Endodermal cell (in vitro differentiated cells): ENCODE measurements around the gene AGRN. TPM values are rescaled to one million over a fixed set of nuclear protein-coding genes. Genes with fewer than 3 reads are reported as not detected.

Source experiments
- DNase-seq: peaks from one replicate; pipeline ENCODE4 v3.0.0-alpha.2; 2017
- H3K27ac ChIP-seq: 2 replicates; pipeline ENCODE4 v1.5.1; 2013; ENCODE audit warnings: mild to moderate bottlenecking, low read depth, low read length, moderate library complexity
- H3K27me3 ChIP-seq: 2 replicates; pipeline ENCODE4 v1.6.1; 2013; ENCODE audit warnings: mild to moderate bottlenecking, low read length, moderate library complexity; ENCODE audit not compliant: insufficient read depth, control insufficient read depth, poor library complexity, severe bottlenecking
- H3K36me3 ChIP-seq: 2 replicates; pipeline ENCODE4 v1.7.0; 2013; ENCODE audit warnings: mild to moderate bottlenecking, low read length, moderate library complexity; ENCODE audit not compliant: control insufficient read depth, insufficient read depth
- H3K4me1 ChIP-seq: one replicate; pipeline ENCODE4 v1.7.0; 2013; ENCODE audit warnings: low read length; ENCODE audit not compliant: control insufficient read depth, insufficient read depth
- H3K4me3 ChIP-seq: 2 replicates; pipeline ENCODE4 v1.5.1; 2013; ENCODE audit warnings: mild to moderate bottlenecking, low read length, moderate library complexity
- H3K9ac ChIP-seq: 2 replicates; pipeline ENCODE4 v1.6.1; 2013; ENCODE audit warnings: mild to moderate bottlenecking, low read length, moderate library complexity; ENCODE audit not compliant: poor library complexity, severe bottlenecking; ENCODE audit errors: extremely low read depth
- H3K9me3 ChIP-seq: 2 replicates; pipeline ENCODE4 v1.6.1; 2013; ENCODE audit warnings: mild to moderate bottlenecking, low read length, moderate library complexity; ENCODE audit not compliant: control insufficient read depth
- H3K27ac Mint-ChIP-seq: 2 replicates; pipeline ENCODE4 v1.8.0; 2020; ENCODE audit warnings: mixed read lengths
- H3K27me3 Mint-ChIP-seq: 2 replicates; pipeline ENCODE4 v1.8.0; 2021; ENCODE audit warnings: mild to moderate bottlenecking, mixed read lengths; ENCODE audit not compliant: insufficient read depth
- H3K36me3 Mint-ChIP-seq: 2 replicates; pipeline ENCODE4 v1.8.0; 2020; ENCODE audit warnings: low read depth, mixed read lengths
- H3K4me1 Mint-ChIP-seq: 2 replicates; pipeline ENCODE4 v1.8.0; 2020; ENCODE audit warnings: mixed read lengths
- H3K4me3 Mint-ChIP-seq: 2 replicates; pipeline ENCODE4 v1.8.0; 2020; ENCODE audit warnings: mild to moderate bottlenecking, moderate library complexity, mixed read lengths
- H3K9me3 Mint-ChIP-seq: 2 replicates; pipeline ENCODE4 v1.8.0; 2020; ENCODE audit warnings: mild to moderate bottlenecking, mixed read lengths
- CTCF ChIP-seq: fragments of 200-600 bp; sonication (generic); conservative IDR thresholded peaks from 2 replicates; pipeline ENCODE4 v1.5.0; 2021; ENCODE audit warnings: antibody characterized with exemption, mild to moderate bottlenecking
- WGBS, 2 experiments: methylation state at CpG; one replicate each; pipeline versions ENCODE4 v1.1.5 to v1.1.7; 2013; ENCODE audit warnings: missing lambda C conversion rate in 2 of 2, mixed read lengths in 1 of 2; ENCODE audit not compliant: insufficient coverage in 1 of 2, insufficient read length in 1 of 2; 5-methylcytosine and 5-hydroxymethylcytosine counted together
- total RNA-seq, 2 donors: library from RNA; stranded (reverse); fragmentation: NEBNext Ultra II Directional in 1 of 2; extraction: Animal tissue kit (Norgen Biotek cat#: 25700) in 1 of 2; gene quantifications; 2 replicates in 1 of 2; 3 replicates in 1 of 2; pipeline ENCODE4 v1.2.1, GENCODE V29; 2021

The AGRN gene
- total RNA-seq, 2 donors from 2014 or later = 269 to 288 TPM

GRCh38 chr1:1051127-1051810 lies 31.3 kb downstream of the AGRN start:
- Histone ChIP-seq H3K27ac (no peak overlapping the region), H3K4me1 (no peaks in the 10 kb centered on the region), H3K27me3 (no peaks in the 10 kb centered on the region), H3K36me3 (peaks cover 36% of the 10 kb centered on the region), H3K4me3 (no peak overlapping the region), H3K9me3 (no peaks in the 10 kb centered on the region), H3K9ac (no peak overlapping the region)
- Mint-ChIP-seq H3K9me3 (no peaks in the 10 kb centered on the region), H3K4me1 (no peaks in the 10 kb centered on the region), H3K27me3 (peaks cover 3% of the 10 kb centered on the region), H3K36me3 (peaks cover 41% of the 10 kb centered on the region), H3K4me3 (no peak overlapping the region), H3K27ac (no peak overlapping the region)
- peak; percentile 72 for DNase-seq
- WGBS, 2 experiments = 93 to 97% methylated on average over 40 to 46 of the region's 46 CpGs
- no peak for TF ChIP-seq CTCF

GRCh38 chr1:1052003-1052840 lies 32.3 kb downstream of the AGRN start:
- TF ChIP-seq CTCF = no peak
- Mint-ChIP-seq H3K4me1 (no peaks in the 10 kb centered on the region), H3K27me3 (peaks cover 10% of the 10 kb centered on the region), H3K27ac (no peak overlapping the region), H3K4me3 (no peak overlapping the region), H3K9me3 (no peaks in the 10 kb centered on the region), H3K36me3 (peaks cover 36% of the 10 kb centered on the region)
- no peaks in the 10 kb centered on the region for H3K27me3 ChIP-seq
- DNase-seq = no peak
- no peaks in the 10 kb centered on the region for H3K4me1 ChIP-seq
- H3K9me3 ChIP-seq = no peaks in the 10 kb centered on the region
- no peak overlapping the region for H3K9ac ChIP-seq
- no peak overlapping the region for H3K4me3 ChIP-seq
- 95 to 96% methylated on average over 26 to 29 of the region's 29 CpGs for WGBS, 2 experiments
- peaks cover 29% of the 10 kb centered on the region for H3K36me3 ChIP-seq
- no peak overlapping the region for H3K27ac ChIP-seq

GRCh38 chr1:1053022-1053421 lies 33.1 kb downstream of the AGRN start:
- no peak overlapping the region for H3K9ac ChIP-seq
- H3K27ac Mint-ChIP-seq = no peak overlapping the region

More at GRCh38 chr1:1053022-1053421, 33.1 kb downstream of the AGRN start:
- no peak for DNase-seq
- Histone ChIP-seq H3K4me3 (no peak overlapping the region), H3K9me3 (no peaks in the 10 kb centered on the region), H3K36me3 (peaks cover 27% of the 10 kb centered on the region), H3K27me3 (peaks cover 5% of the 10 kb centered on the region), H3K27ac (no peak overlapping the region), H3K4me1 (no peaks in the 10 kb centered on the region)
- Mint-ChIP-seq H3K36me3 (peaks cover 33% of the 10 kb centered on the region), H3K9me3 (no peaks in the 10 kb centered on the region), H3K4me3 (no peak overlapping the region), H3K4me1 (no peaks in the 10 kb centered on the region), H3K27me3 (peaks cover 18% of the 10 kb centered on the region)
- TF ChIP-seq CTCF = no peak
- WGBS, 2 experiments = 94 to 98% methylated on average over 12 to 15 of the region's 15 CpGs
